ENCODE measurements around the gene RDH16.

GRCh38 chr12:56930241-56930640, 27.2 kb downstream of the RDH16 start:
- TF ChIP-seq ELF1 (IDR thresholded peaks at IDR 0.05; ENCODE audit: borderline replicate concordance, low read depth) (no peak), CTCF (IDR thresholded peaks at IDR 0.05 in 2 of 3, conservative IDR thresholded peaks at IDR 0.05 in 1 of 3; ENCODE audit: borderline replicate concordance in 1 of 3, insufficient read depth in 1 of 3, low read depth in 2 of 3, low read length in 2 of 3) (no peak)
